Ureter (tissue), 1 donor: ENCODE measurements around the gene GSTA2. TPM values are rescaled to one million over a fixed set of nuclear protein-coding genes. Genes with fewer than 3 reads are reported as not detected.
"Not testable (repeated sequence)": the region's sequence is repeated elsewhere in the genome, so short reads cannot be mapped to it uniquely, and the experiment has no call there.

Experiments used
- DNase-seq: peaks from one replicate; pipeline ENCODE4 v3.0.0-alpha.2; 2020; ENCODE audit warnings: low spot score
- total RNA-seq: library from RNA; stranded (reverse); gene quantifications from one replicate; pipeline ENCODE4 v1.2.4, GENCODE V29; 2023
- donor health status: DM: yes; HTN: yes; CAD: no.

Gene GSTA2
- total RNA-seq, 1 donor from 2014 or later, result not detected

DNA sequence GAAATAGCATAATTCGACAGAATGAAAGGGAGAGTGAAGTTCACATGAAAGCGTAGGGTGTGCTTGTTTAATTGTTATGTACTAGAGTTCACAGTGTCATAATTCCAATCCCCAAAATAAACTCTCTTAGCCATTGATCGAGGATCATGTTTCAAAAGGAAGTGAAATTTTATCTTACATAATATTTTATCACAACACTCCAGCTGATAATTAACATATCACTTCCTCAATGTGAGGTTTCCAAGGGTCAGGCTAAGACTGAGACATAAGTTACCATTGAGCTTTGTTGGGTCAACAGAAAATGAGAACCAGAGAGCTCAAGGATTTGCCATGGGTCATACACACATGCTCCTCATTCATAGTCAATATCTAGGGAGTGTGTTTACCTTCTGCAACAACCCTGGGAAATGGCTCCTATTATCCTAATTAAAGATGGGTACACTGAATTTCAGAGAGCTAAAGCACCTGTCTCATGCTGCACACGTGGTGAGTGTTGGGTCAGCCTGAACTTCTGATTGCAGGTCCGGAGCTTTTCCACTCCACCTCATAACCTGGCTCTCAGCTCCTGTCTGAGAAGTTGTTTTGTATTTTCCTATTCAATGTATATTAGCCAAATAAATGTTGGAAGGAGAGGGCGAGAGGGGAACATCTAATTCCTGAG is 3.0 kb downstream of the GSTA2 start:
- no peak for DNase-seq

DNA sequence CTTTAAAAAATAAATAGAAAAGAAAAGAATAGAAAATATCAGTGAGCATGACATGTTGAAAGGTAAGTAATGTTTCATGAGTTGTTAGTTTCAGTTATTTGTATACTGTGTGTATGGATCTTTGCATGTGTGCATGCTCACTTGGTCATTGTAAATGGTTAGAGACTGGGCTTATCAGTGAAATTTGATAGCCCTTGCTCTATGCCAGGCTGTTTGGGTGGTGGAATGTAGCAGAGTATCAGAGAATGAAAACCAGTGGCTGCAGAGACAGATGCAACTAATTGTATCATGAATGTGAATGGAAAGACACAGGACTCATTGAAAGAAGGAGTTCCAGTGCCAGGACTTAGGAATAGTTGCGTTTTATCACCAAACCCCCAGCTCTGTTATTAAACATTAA is 4.2 kb downstream of the GSTA2 start:
- DNase-seq, result no peak

DNA sequence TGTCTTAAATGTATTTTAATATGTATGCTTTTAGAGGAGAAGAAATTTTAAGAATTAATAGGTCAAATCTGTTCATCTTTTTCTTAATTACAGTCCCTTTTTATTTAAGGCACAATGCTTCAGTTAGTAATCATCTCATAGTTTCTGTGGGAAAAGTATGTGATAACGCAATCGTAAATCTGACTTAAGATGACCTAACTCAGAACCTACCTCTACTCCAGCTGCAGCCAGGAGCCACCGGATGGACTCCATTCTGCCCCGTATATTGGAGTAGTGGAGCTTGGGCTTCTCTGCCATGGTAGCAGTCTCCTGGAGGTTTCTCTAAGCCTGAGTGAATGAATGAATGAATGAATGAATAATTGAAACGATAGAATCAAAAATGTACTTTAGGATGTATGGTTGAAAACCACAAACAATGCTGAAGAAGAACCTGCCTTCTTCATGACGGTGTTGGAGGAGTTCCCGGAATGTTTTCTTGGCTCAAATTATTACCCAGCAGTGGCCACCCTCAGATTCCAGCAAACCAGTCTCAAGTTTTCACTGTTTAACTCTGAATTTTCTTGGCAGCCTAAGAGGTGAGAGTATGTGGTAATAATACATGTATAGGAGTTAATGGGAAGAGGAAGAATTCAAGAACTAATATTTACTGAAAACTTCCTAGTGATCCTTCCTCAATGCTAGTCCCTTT is 5.5 kb downstream of the GSTA2 start:
- not testable (repeated sequence) for DNase-seq

DNA sequence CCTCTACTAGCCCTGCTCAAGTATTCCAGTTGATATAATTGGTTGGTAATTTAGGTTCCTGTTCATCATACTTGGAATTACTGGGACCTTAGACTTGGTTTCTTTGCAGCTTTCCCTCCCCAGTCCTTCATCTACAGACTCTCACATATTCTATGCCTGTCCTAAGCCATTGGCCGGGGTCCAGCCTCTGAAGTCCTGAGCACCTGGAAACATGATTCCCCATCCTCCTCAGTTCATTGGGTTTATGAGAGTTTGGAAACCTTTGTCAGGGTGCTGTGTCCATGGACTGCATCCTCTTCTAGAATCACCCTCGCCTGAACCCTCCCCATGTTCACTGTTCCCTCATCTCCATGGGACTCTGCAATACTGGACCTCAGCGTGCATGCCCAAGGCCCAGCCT is 8.8 kb downstream of the GSTA2 start:
- no peak for DNase-seq

DNA sequence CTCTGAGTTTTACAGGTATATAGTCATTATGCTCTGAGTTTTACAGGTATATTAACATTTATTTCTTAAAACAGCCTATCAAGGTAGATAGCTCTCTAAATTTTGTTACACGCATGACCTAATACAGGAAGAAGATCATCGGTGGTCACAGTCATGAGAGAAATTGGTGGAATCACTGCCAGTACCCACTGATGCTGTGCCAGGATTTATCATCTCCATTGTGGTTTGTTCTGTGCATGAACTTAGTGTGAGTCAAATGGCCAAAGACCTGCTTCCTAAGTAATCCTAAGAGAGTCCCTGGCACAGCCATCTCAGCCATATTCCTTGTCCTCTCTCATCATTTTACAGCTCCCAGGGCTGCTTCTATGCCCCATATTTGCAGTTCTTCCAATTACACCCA is 10.1 kb downstream of the GSTA2 start:
- DNase-seq, result not testable (repeated sequence)

DNA sequence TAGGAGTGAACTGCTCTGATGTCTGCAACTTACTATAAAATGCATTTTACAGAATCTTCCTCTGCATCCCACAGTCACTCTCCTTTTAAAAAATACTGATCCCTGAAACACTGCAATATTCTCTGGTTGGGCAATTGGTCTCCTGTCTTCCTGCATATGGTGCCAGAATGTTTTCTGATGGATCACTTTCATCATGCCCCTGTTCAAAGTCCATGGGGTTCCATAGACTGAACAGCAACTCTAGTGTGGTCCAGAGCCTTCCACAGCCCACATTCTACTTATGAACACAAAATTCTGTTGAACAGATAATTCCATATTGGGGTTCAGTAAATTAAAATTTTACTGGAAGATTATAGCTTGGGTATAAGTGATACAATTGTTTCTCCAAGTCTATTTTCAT is 11.0 kb downstream of the GSTA2 start:
- DNase-seq, result no peak

DNA sequence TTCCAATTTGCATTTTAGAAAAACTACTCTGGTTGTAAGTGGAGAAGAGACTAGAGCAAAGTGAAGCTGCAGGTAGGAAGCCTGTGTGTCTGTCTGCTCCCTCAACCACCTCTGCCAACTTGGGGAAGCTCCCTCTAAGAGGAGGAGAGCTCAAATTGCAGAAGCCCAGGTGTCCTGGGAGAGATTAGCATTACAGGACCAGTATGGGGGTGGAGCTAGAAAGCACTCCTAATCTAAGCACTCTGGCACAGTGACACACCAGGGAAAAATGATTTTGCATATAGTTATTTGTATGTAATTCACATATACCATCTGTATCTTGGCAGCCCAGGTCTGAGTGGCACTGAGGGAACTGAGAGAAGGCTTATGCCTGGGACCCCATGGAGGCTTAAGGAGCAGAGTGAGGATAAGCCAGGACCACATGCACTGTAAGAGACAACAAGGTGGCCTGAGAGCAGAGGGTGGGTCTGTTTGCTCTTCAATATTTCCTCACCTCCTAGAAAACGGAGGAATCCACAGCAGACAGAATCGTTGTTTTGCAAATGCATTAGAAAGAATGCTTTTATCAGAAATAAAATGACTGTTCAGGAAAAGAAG is 13.6 kb downstream of the GSTA2 start:
- DNase-seq, result no peak

DNA sequence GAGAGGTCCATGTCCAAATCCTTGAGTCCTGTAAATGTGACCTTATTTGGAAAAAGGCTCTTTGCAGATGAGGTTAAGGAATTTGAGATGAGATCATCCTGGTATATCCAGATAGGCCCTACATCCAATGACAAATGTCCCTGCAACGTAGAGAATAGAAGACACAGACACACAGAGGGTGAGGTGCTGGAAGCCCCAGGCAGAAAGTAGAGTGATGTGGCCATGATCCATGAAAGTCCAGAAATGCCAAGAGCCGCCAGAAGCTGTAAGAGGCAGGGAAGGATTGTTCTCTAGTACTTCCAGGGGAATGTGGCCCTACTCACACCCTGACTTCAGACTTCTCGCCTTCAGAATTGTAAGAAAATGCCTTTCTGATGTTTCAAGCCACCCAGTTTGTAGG is 16.0 kb downstream of the GSTA2 start:
- not testable (repeated sequence) for DNase-seq

DNA sequence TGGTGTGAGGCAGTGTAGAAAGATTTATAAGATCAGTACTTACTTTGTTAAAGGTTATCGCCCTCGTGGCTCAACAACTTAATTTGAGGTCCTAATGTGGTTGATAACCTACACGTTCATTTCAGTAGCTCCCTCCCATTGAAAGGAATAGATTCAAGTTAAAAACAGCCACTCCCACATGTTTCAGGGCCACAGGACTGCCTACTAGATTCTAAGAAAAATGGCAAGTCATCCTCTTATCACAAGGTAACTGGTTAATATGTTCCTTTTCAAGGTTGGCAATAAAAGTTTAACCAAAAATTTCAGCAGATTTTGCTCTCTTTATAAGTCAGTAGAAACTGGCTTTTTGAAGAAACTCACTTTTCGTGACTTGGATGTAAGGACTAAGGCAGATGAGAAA is 17.1 kb downstream of the GSTA2 start:
- DNase-seq, result no peak

DNA sequence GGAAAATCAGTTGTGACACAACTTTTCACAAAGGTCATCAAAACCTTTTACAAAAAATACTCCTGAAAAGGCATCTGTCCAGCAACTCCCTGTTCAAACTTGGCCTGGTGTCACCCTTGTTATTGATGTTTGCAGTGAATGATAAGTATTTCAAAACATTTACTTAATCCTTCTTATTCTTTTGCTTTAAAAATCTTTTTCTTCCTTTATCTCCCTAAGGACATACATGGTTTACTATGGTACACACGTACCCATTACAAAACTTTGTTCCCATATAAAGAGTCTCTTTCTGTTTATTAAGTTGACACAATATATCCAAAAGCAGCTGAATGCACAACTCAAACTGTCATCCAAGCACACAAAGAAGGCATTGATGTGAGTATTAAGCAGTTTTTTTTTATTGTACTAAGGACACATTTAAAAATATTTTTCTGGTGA is 17.5 kb downstream of the GSTA2 start:
- DNase-seq, result no peak

DNA sequence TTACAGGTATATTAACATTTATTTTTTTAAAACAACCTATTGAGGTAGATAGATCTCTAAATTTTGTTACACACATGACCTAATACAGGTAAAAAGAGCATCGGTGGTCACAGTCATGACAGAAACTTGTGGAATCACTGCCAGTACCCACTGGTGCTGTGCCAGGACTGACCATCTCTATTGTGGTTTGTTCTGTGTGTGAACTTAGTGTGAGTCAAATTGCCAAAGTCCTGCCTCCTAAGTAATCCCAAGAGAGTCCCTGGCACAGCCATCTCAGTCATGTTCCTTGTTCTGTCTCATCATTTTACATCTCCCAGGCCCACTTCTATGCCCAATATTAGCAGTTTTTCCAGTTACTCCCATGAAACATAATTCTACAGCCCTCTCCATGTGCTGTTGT is 21.4 kb downstream of the GSTA2 start:
- no peak for DNase-seq

DNA sequence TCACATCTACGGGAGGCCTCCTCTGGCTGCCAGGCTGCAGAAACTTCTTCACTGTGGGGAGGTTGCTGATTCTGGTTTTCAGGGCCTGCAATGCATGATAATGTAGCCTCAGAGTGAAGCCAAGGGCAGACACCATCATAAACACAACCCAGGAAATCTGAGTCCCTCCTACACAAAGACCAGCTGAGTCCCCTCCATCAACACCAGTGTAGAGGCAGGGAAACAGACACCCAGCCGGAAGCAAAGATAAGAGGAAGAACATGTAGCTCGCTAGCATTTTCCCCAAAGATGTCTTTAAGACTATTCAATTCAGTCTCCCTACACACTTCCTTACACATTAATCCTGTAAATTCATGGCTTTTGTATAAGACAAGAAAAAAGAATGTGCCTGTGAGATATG is 23.6 kb downstream of the GSTA2 start:
- DNase-seq, result no peak

DNA sequence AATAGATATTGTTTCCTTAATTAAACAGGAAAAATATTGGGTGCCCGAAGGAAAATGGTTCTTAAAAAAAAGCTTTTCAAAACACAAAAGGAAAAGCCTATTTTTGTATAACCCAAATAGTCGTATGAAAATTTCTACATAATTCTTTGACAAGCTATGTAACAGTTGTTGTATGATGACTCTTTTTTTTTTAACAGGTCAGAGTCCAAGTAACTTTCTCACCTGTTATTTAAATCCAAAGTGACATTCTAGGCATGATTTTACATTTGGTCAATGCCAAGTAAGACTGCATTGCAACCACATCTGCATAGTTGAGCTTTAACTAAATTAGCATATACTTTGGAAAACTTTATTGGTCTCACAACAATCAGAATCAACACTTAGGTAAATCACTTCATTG is 24.1 kb downstream of the GSTA2 start:
- no peak for DNase-seq

DNA sequence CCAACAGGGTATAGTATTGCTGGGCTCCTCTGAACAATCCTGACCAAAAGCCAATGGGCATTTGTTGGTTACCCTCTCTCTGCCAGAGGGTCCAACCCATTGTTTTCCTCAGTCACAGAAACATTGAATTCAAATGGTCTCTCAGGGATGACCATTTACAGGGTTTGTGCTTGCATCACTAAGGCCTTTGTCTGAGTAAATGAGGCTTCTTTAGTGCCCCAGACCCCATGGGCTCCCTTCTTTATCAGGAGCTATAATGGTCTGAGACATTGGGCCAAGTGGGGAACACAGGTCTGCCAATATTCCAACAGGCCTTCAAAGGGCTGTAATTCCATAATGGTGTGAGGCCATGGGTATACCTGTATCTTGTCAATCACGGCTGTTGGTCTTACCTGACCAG is 27.1 kb downstream of the GSTA2 start:
- DNase-seq, result no peak

DNA sequence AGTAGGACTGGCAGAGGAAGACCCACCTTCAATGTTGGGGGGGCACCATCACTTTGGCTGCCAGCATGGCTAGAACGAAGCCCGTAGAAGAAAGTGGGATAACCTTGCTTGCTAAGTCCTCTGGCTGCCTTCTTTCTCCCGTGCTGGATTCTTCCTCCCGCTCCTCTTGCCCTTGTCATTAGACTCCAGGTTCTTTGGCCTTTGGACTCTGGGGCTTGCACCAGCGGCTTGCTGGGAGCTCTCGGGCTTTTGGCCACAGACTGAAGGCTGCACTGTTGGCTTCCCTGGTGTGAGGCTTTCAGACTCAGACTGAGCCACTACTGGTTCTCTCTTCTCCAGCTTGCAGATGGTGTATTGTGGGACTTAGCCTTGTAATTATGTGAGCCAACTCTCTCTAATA is 28.2 kb downstream of the GSTA2 start:
- DNase-seq, result no peak

DNA sequence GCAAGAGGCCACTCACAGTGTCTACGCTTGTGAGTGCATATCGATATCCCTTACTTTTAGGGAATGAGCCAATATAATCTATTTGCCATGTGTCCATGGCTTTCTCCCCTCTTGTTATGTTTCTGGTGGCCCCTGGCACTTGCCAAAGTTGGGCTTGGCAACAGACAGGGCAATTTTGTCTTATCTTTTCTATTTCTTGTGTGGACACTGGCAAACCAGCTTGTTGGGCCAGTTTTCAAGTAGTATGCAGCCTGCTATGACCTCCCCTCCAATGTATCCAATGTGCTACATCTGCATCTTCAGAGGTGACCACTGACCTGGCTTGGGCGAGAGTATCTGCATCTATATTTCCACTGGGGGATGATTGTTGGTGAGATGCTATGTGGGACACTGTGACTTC is 29.2 kb downstream of the GSTA2 start:
- no peak for DNase-seq

DNA sequence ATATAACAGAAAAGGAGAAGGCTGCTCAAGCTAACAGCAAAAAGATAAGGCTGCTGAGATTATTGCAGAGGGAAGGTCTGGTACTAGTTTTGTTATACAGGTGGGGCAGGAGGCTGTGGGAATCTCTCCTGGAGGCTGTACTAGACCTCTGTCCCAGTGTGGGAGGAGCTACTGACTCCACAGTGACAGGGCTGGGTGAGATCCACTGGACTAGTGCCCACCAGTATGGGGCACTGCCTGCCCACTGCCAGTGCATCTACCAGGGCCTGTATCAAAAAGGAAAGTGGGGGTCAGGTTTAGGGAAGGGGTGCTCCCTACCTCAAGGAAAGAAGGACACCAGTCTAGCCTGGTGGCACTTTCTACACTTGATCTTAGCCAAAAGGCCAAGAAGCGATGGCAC is 30.1 kb downstream of the GSTA2 start:
- DNase-seq, result no peak

DNA sequence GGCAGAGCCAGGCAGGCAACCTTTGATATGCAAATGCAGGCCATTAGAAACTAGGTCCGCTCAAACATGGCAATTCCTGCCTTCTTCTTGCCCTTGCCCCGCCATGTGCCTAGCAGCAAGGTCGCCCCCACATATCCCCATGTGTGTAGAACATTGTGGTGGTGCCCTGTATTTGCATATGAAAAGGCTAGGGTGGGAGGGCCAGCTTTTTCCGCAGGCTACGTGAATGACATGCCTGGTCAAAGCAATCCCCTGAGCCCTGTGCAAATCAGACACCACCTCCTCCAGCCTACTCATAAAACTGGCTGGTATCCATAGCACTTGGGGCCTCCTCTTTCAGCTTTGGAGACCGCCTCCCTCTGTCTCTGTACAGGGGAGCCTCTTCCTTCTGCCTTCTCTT is 31.6 kb downstream of the GSTA2 start:
- DNase-seq, result no peak

DNA sequence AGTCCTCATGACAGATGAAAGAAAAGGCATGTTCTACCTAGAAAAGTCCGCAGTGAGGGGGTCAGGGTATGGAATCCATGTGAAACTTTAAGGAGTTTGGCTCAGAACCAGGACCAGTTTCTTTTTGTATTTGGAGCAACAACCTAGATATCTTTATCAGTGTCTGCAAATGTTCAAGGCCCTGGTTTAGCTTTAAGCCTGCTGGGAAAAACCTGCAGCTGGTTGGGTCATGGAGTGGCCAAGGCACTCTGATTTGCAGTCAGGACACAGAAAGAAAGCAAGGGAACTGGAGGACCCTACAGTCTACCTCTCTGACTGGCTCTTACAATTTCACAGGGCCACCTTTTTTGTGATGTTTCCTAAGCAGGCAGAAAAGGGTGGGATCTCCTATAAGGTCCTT is 33.7 kb downstream of the GSTA2 start:
- DNase-seq, result no peak

DNA sequence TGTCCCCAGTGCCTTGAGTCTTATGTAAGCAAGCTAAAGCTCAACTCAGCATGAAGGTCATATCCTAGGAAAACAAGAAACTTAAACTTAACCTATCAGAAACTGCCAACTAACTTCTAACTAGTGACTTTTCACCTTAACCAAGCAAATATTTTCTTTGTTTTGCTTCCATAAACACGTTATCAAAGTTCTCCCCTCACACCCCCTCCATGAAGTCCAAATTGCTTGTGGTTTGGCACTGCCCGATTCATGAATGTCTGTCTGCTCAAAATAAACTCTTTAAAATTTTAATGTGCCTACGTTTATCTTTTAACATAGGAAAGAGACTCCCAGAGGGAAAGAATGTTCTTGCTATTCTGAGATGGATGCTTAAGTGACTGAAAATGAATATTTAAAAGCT is 34.9 kb downstream of the GSTA2 start:
- DNase-seq, result no peak

DNA sequence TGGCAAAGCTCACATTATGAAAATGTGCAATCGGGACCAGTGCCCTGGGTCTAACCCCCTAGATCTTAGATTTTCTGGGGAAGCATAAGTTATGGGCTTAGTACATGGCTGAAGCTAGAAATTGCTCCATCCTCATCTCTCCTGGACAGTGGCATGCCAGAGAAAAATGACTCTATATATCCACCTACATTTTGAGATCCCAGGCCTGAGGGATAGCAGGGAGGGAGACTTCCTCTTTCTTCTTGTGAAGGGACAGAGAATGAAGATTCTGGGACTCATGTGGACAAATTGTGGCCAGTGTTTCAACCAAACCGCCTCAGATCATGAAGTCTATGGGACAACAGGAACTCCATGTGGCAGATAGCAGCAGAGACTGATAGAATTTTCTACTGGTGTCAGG is 35.4 kb downstream of the GSTA2 start:
- DNase-seq, result no peak

DNA sequence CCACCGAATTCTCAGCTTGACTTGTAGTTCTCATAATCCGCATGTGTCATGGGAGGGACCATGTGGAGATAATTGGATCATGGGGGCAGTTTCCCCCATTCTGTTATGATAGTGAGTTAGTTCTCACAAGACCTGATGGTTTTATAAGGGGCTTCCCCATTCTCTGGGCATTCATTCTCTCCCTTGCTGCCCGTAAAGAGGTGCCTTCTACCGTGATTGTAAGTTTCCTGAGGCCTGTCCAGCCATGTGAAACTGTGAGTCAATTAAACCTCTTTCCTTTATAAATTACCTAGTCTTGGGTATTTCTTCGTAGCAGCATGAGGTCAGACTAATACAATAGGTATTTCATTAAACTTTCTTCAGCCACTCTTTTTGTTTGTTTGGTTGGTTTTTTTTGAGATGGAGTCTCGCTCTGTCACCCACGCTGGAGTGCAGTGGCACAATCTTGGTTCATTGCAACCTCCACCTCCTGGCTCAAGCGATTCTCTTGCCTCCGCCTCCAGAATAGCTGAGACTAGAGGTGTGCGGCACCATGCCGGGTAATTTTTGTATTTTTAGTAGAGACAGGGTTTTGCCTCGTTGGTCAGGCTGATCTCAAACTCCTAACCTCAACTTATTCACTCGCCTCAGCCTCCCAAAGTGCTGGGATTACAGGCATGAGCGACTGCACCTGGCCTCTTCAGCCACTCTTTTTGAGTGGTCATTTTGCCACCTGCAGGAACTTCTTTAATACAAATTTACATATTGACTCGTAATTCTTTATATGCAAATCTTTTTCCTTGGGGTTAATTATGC is 36.3 kb downstream of the GSTA2 start:
- DNase-seq, result no peak

DNA sequence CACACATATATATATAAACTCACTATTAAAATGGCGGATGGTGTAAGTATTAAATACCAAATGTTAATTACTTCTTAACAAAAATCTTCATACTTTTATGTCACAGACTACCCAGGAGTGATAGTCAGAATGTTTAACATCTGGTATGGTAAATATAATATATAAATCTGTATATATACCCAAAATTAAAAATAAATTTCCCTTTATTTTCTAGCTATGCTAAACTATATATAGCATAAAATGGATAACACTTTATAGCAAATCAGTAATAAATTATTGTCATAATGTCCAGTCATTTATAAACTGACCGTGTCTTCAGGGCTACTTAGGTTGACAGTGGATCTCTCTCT is 37.1 kb downstream of the GSTA2 start:
- DNase-seq, result no peak
